SK-N-SH treated with all-trans-retinoic acid at 6 μM for 48 hours (cell line): ENCODE data around the gene CHST11.

ENCODE experiments used
- ATAC-seq: fragments of 200-7000 bp; cut with Tn5 transposase; 3 replicates; pipeline ENCODE4 v1.9.1; 2020; ENCODE audit warnings: mild to moderate bottlenecking, moderate library complexity
- ARNTL ChIP-seq: fragments of 450-650 bp; formaldehyde crosslinking; IDR thresholded peaks from 2 replicates; pipeline ENCODE4 v1.5.0; 2020; ENCODE audit warnings: low read depth, mild to moderate bottlenecking, moderate library complexity, borderline replicate concordance
- BACH2 ChIP-seq: fragments of 250-450 bp; sonication (Bioruptor Pico); IDR thresholded peaks from 2 replicates; pipeline ENCODE4 v1.9.0; 2021; ENCODE audit warnings: mild to moderate bottlenecking, borderline replicate concordance
- CREB5 ChIP-seq: fragments of 250-450 bp; sonication (Bioruptor Pico); IDR thresholded peaks from 2 replicates; pipeline ENCODE4 v1.5.1; 2020; ENCODE audit warnings: low read depth, mild to moderate bottlenecking, moderate library complexity
- CSDC2 ChIP-seq: fragments of 250-450 bp; sonication (Bioruptor Pico); IDR thresholded peaks from 2 replicates; pipeline ENCODE4 v1.5.0; 2020; ENCODE audit warnings: mild to moderate bottlenecking, moderate library complexity
- CSRNP3 ChIP-seq: fragments of 250-450 bp; sonication (Bioruptor Pico); IDR thresholded peaks from 2 replicates; pipeline ENCODE4 v1.5.1; 2021; ENCODE audit warnings: mild to moderate bottlenecking, moderate library complexity
- ESRRG ChIP-seq: fragments of 250-450 bp; sonication (Bioruptor Pico); IDR thresholded peaks from 2 replicates; pipeline ENCODE4 v1.6.1; 2021; ENCODE audit warnings: mild to moderate bottlenecking
- GLIS3 ChIP-seq: fragments of 250-450 bp; sonication (Bioruptor Pico); IDR thresholded peaks from 2 replicates; pipeline ENCODE4 v1.5.0; 2020; ENCODE audit warnings: mild to moderate bottlenecking, moderate library complexity
- ISL1 ChIP-seq: fragments of 250-450 bp; sonication (Bioruptor Pico); IDR thresholded peaks from 2 replicates; pipeline ENCODE4 v2.1.2; 2022; ENCODE audit warnings: mild to moderate bottlenecking, moderate library complexity
- OSR1 ChIP-seq: fragments of 250-450 bp; sonication (Bioruptor Pico); IDR thresholded peaks from 2 replicates; pipeline ENCODE4 v1.8.0; 2022; ENCODE audit warnings: moderate library complexity, mild to moderate bottlenecking, inconsistent platforms
- PATZ1 ChIP-seq: fragments of 250-450 bp; sonication (Bioruptor Pico); IDR thresholded peaks from 2 replicates; pipeline ENCODE4 v1.8.0; 2020; ENCODE audit warnings: mild to moderate bottlenecking, moderate library complexity, borderline replicate concordance
- POU6F1 ChIP-seq: fragments of 250-450 bp; sonication (Bioruptor Pico); IDR thresholded peaks from 2 replicates; pipeline ENCODE4 v1.8.0; 2021; ENCODE audit warnings: low read depth, mild to moderate bottlenecking, moderate library complexity, borderline replicate concordance
- PPARA ChIP-seq: fragments of 250-450 bp; sonication (Bioruptor Pico); IDR thresholded peaks from 2 replicates; pipeline ENCODE4 v1.5.0; 2020; ENCODE audit warnings: mild to moderate bottlenecking, borderline replicate concordance
- TCF4 ChIP-seq: fragments of 250-450 bp; sonication (Bioruptor Pico); IDR thresholded peaks from 2 replicates; pipeline ENCODE4 v1.8.0; 2021; ENCODE audit warnings: mild to moderate bottlenecking, moderate library complexity, borderline replicate concordance
- TOX ChIP-seq: fragments of 250-450 bp; sonication (Bioruptor Pico); IDR thresholded peaks from 2 replicates; pipeline ENCODE4 v1.8.0; 2021; ENCODE audit warnings: mild to moderate bottlenecking, moderate library complexity, borderline replicate concordance
- TSHZ2 ChIP-seq: fragments of 250-450 bp; sonication (Bioruptor Pico); IDR thresholded peaks from 2 replicates; pipeline ENCODE4 v1.5.0; 2020; ENCODE audit warnings: mild to moderate bottlenecking, moderate library complexity
- ZC3H10 ChIP-seq: fragments of 250-450 bp; sonication (Bioruptor Pico); IDR thresholded peaks from 2 replicates; pipeline ENCODE4 v1.5.1; 2021; ENCODE audit warnings: mild to moderate bottlenecking, moderate library complexity
- ZFP3 ChIP-seq: fragments of 250-450 bp; sonication (Bioruptor Pico); IDR thresholded peaks from 2 replicates; pipeline ENCODE4 v1.5.0; 2020; ENCODE audit warnings: mild to moderate bottlenecking, moderate library complexity
- ZFP30 ChIP-seq: fragments of 450-650 bp; formaldehyde crosslinking; IDR thresholded peaks from 2 replicates; pipeline ENCODE4 v1.5.0; 2022; ENCODE audit warnings: mild to moderate bottlenecking, moderate library complexity
- ZNF565 ChIP-seq: fragments of 450-650 bp; formaldehyde crosslinking; conservative IDR thresholded peaks from 2 replicates; pipeline ENCODE4 v1.5.0; 2020; ENCODE audit warnings: low read depth, mild to moderate bottlenecking, moderate library complexity
- ZNF70 ChIP-seq: fragments of 450-650 bp; formaldehyde crosslinking; IDR thresholded peaks from 2 replicates; pipeline ENCODE4 v1.5.0; 2020; ENCODE audit warnings: mild to moderate bottlenecking, moderate library complexity
- ZNF8 ChIP-seq: fragments of 450-650 bp; formaldehyde crosslinking; IDR thresholded peaks from 2 replicates; pipeline ENCODE4 v1.5.0; 2020; ENCODE audit warnings: mild to moderate bottlenecking, moderate library complexity

The CHST11 gene

GRCh38 chr12:104784592-104784991 is 327.8 kb downstream of the CHST11 start:
- TF ChIP-seq CSDC2 (CRISPR knock-in tag) (no peak), POU6F1 (CRISPR knock-in tag) (no peak), GLIS3 (no peak), ZFP30 (CRISPR knock-in tag) (no peak), ZNF70 (no peak), ISL1 (CRISPR knock-in tag) (no peak), OSR1 (CRISPR knock-in tag) (no peak), TSHZ2 (CRISPR knock-in tag) (no peak), ZNF565 (CRISPR knock-in tag) (no peak), BACH2 (no peak), CSRNP3 (CRISPR knock-in tag) (no peak), ZC3H10 (no peak), PATZ1 (CRISPR knock-in tag) (no peak), PPARA (CRISPR knock-in tag) (no peak), ZNF8 (CRISPR knock-in tag) (no peak), CREB5 (CRISPR knock-in tag) (no peak), TOX (no peak)
- peak; percentile 64 for ATAC-seq

GRCh38 chr12:104785886-104786285 is 329.1 kb downstream of the CHST11 start:
- no peak for TF ChIP-seq ZNF565 (CRISPR knock-in tag)
- no peak for TF ChIP-seq PPARA (CRISPR knock-in tag)
- TF ChIP-seq OSR1 (CRISPR knock-in tag) = no peak
- no peak for TF ChIP-seq ZNF8 (CRISPR knock-in tag)
- no peak for TF ChIP-seq ESRRG
- no peak for TF ChIP-seq CSRNP3 (CRISPR knock-in tag)
- no peak for TF ChIP-seq ZC3H10
- no peak for TF ChIP-seq ZFP30 (CRISPR knock-in tag)
- TF ChIP-seq TCF4 (CRISPR knock-in tag) = no peak
- no peak for TF ChIP-seq CREB5 (CRISPR knock-in tag)
- no peak for TF ChIP-seq TOX
- TF ChIP-seq TSHZ2 (CRISPR knock-in tag) = no peak
- no peak for TF ChIP-seq CSDC2 (CRISPR knock-in tag)
- no peak for TF ChIP-seq ZFP3 (CRISPR knock-in tag)
- TF ChIP-seq ARNTL (CRISPR knock-in tag) = no peak
- TF ChIP-seq ZNF70 = no peak
- TF ChIP-seq ISL1 (CRISPR knock-in tag) = no peak
- no peak for TF ChIP-seq BACH2
- TF ChIP-seq POU6F1 (CRISPR knock-in tag) = no peak
- no peak for TF ChIP-seq GLIS3
- ATAC-seq = no peak
